Astrocyte (in vitro differentiated cells and primary cell): ENCODE results near the gene AVEN. TPM values are rescaled to one million over a fixed set of nuclear protein-coding genes. Genes with fewer than 3 reads are reported as not detected.

Source experiments
- DNase-seq: peaks from one replicate; pipeline ENCODE4 v3.0.0-alpha.2; 2010; ENCODE audit warnings: low read depth
- FAIRE-seq: peaks from 2 replicates; lab custom pipeline; 2011; peaks lifted over from hg19 to GRCh38; lab: Jason Lieb, UNC
- H2AFZ ChIP-seq: 2 replicates; pipeline ENCODE4 v1.6.0; 2012; ENCODE audit warnings: low read depth, low read length, inconsistent platforms
- H3K27ac ChIP-seq: 2 replicates; pipeline ENCODE4 v1.5.1; 2011; ENCODE audit warnings: low read depth, low read length, inconsistent platforms
- H3K27me3 ChIP-seq: 2 replicates; pipeline ENCODE4 v1.6.0; 2011; ENCODE audit warnings: low read length, inconsistent platforms; ENCODE audit not compliant: insufficient read depth
- H3K36me3 ChIP-seq: 2 replicates; pipeline ENCODE4 v1.5.1; 2011; ENCODE audit warnings: low read length, inconsistent platforms; ENCODE audit not compliant: insufficient read depth
- H3K4me1 ChIP-seq: 2 replicates; pipeline ENCODE4 v1.5.1; 2011; ENCODE audit warnings: low read length, inconsistent platforms; ENCODE audit not compliant: insufficient read depth
- H3K4me2 ChIP-seq: 2 replicates; pipeline ENCODE4 v1.6.0; 2012; ENCODE audit warnings: low read length, inconsistent platforms
- H3K4me3 ChIP-seq: 2 replicates; pipeline ENCODE4 v1.5.1; 2011; ENCODE audit warnings: low read depth, mild to moderate bottlenecking, low read length, inconsistent platforms; ENCODE audit not compliant: insufficient read depth
- H3K79me2 ChIP-seq: 2 replicates; pipeline ENCODE4 v1.6.0; 2012; ENCODE audit warnings: mild to moderate bottlenecking, low read length, inconsistent platforms; ENCODE audit not compliant: insufficient read depth
- H3K9ac ChIP-seq: 2 replicates; pipeline ENCODE4 v1.6.0; 2012; ENCODE audit warnings: mild to moderate bottlenecking, low read length, inconsistent platforms
- H3K9me3 ChIP-seq: 2 replicates; pipeline ENCODE4 v1.5.1; 2012; ENCODE audit warnings: low read depth, mild to moderate bottlenecking, low read length, inconsistent platforms; ENCODE audit not compliant: insufficient read depth
- H4K20me1 ChIP-seq: 2 replicates; pipeline ENCODE4 v1.6.0; 2012; ENCODE audit warnings: low read length, inconsistent platforms; ENCODE audit not compliant: insufficient read depth
- H3K27ac Mint-ChIP-seq: one replicate; pipeline ENCODE4 v1.8.0; 2021; ENCODE audit warnings: mild to moderate bottlenecking, mixed read lengths; ENCODE audit not compliant: unreplicated experiment
- H3K27me3 Mint-ChIP-seq: one replicate; pipeline ENCODE4 v1.8.0; 2021; ENCODE audit warnings: low read depth, mixed read lengths; ENCODE audit not compliant: unreplicated experiment
- H3K36me3 Mint-ChIP-seq: one replicate; pipeline ENCODE4 v1.8.0; 2021; ENCODE audit warnings: low read depth, mixed read lengths; ENCODE audit not compliant: unreplicated experiment
- H3K4me1 Mint-ChIP-seq: one replicate; pipeline ENCODE4 v1.8.0; 2021; ENCODE audit warnings: low read depth, mixed read lengths; ENCODE audit not compliant: unreplicated experiment
- H3K4me3 Mint-ChIP-seq: one replicate; pipeline ENCODE4 v1.8.0; 2021; ENCODE audit warnings: mild to moderate bottlenecking, moderate library complexity, mixed read lengths; ENCODE audit not compliant: unreplicated experiment
- H3K9me3 Mint-ChIP-seq: one replicate; pipeline ENCODE4 v1.8.0; 2021; ENCODE audit warnings: mild to moderate bottlenecking, mixed read lengths; ENCODE audit not compliant: unreplicated experiment
- EZH2 ChIP-seq: IDR thresholded peaks from 2 replicates; pipeline ENCODE4 v1.6.1; 2012; ENCODE audit warnings: mild to moderate bottlenecking, low read length, inconsistent platforms; ENCODE audit not compliant: insufficient read depth
- total RNA-seq: library from RNA; stranded (reverse); gene quantifications from 2 replicates; pipeline ENCODE4 v1.2.1, GENCODE V29; 2021
- TF ChIP-seq, protein P1 (sequence below): IDR thresholded peaks from 2 replicates; pipeline ENCODE4 v1.5.1; 2011; ENCODE audit warnings: low read depth, mild to moderate bottlenecking, inconsistent platforms, low read length, moderate library complexity; ENCODE audit not compliant: insufficient read depth

Gene AVEN
- total RNA-seq, 1 donor from 2014 or later: 34.1 TPM

DNA sequence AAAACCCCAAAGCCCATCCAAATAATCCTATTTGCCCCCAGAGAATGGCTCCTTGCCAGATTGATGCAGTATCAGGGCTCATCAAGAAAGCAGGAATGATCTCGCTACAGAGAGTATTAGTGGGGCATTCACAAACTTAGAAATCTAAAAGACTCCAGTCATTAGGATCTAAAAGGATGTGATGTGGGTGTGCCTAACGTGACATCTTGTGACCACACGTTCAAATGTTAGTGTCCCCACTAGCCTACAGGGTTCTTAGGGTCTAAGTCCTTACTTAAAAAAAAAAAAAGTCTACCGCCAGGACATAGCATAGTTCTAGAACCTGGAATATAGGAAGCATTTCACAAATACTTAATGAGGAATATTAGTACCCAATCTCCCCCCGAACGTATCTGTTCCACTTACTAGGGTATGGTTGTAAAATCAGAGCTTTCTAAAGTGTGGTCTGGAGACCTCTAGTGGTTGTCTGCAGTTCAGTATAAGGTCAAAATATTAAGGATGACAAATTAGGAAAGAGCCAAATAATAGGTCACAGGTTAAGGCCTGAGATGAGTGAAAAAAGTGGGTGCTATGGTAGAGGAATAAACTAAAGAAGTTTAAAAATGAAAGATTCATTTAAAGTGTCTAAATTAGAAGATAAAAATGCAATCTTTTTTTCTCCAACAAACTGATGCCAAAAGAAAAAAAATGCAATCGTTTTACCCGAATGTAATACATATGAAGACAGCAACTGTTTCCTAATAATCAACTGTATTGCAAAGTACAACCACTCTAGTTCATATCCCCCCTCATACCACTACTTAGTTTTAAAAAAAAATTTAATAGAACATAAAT, 75.0 kb downstream of the AVEN start:
- no peak overlapping the region for H3K27ac Mint-ChIP-seq
- DNase-seq: peak; percentile 29

DNA sequence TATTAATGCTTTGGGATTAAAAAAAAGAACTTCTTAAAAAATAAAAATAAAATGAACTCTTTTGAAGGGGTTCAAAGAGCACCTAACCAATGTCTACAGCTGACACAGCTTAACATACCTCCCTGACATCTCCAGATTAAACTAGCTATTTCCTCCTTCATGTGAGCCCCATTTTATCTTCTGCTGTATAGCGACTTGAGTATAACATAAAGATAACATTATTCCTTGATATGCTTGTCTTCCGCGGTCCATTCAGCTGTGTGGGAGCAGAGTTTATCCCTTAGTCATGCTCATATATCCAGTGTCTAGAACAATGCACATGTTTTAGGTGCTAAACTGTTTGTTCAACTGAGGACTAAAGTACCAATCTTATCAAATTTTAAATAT, 78.5 kb downstream of the AVEN start:
- no peaks in the 10 kb centered on the region for H3K9me3 Mint-ChIP-seq
- Histone ChIP-seq H3K4me2 (no peak overlapping the region), H3K9ac (no peak overlapping the region), H3K9me3 (no peaks in the 10 kb centered on the region), H3K4me3 (no peak overlapping the region), H3K79me2 (peaks cover 8% of the 10 kb centered on the region), H3K4me1 (no peaks in the 10 kb centered on the region), H3K36me3 (no peaks in the 10 kb centered on the region), H2AFZ (no peak overlapping the region), H3K27ac (no peak overlapping the region), H4K20me1 (peaks cover 16% of the 10 kb centered on the region), H3K27me3 (no peaks in the 10 kb centered on the region)
- H3K4me3 Mint-ChIP-seq: no peak overlapping the region
- DNase-seq: no peak
- TF ChIP-seq, protein P1, sequence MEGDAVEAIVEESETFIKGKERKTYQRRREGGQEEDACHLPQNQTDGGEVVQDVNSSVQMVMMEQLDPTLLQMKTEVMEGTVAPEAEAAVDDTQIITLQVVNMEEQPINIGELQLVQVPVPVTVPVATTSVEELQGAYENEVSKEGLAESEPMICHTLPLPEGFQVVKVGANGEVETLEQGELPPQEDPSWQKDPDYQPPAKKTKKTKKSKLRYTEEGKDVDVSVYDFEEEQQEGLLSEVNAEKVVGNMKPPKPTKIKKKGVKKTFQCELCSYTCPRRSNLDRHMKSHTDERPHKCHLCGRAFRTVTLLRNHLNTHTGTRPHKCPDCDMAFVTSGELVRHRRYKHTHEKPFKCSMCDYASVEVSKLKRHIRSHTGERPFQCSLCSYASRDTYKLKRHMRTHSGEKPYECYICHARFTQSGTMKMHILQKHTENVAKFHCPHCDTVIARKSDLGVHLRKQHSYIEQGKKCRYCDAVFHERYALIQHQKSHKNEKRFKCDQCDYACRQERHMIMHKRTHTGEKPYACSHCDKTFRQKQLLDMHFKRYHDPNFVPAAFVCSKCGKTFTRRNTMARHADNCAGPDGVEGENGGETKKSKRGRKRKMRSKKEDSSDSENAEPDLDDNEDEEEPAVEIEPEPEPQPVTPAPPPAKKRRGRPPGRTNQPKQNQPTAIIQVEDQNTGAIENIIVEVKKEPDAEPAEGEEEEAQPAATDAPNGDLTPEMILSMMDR: no peak
- no peak for TF ChIP-seq EZH2
- no peaks in the 10 kb centered on the region for H3K36me3 Mint-ChIP-seq
- H3K27ac Mint-ChIP-seq: no peak overlapping the region
- no peak for FAIRE-seq
- H3K4me1 Mint-ChIP-seq: peaks cover 3% of the 10 kb centered on the region
- H3K27me3 Mint-ChIP-seq: no peaks in the 10 kb centered on the region

More for the DNA sequence above, 75.0 kb downstream of the AVEN start:
- Mint-ChIP-seq H3K27me3 (no peaks in the 10 kb centered on the region), H3K9me3 (no peaks in the 10 kb centered on the region), H3K36me3 (no peaks in the 10 kb centered on the region), H3K4me1 (peaks cover 3% of the 10 kb centered on the region), H3K4me3 (no peak overlapping the region)
- H3K4me2 ChIP-seq: no peak overlapping the region
- H3K27ac ChIP-seq: no peak overlapping the region
- H3K9ac ChIP-seq: no peak overlapping the region
- no peaks in the 10 kb centered on the region for H3K27me3 ChIP-seq
- peaks cover 8% of the 10 kb centered on the region for H3K79me2 ChIP-seq
- no peak overlapping the region for H3K4me3 ChIP-seq
- FAIRE-seq: no peak
- H4K20me1 ChIP-seq: peaks cover 11% of the 10 kb centered on the region
- no peaks in the 10 kb centered on the region for H3K36me3 ChIP-seq
- no peaks in the 10 kb centered on the region for H3K9me3 ChIP-seq
- TF ChIP-seq, protein P1: peak; percentile 64
- TF ChIP-seq EZH2: no peak
- no peaks in the 10 kb centered on the region for H3K4me1 ChIP-seq
- H2AFZ ChIP-seq: no peak overlapping the region
